Measurements from ENCODE around the gene SLC17A9. TPM values are rescaled to one million over a fixed set of nuclear protein-coding genes. Genes with fewer than 3 reads are reported as not detected.
"Not testable (repeated sequence)": the region's sequence is repeated elsewhere in the genome, so short reads cannot be mapped to it uniquely, and the experiment has no call there.

SLC17A9 gene
- polyA plus RNA-seq, 2 donors = 1.0 to 3.3 TPM

- H3K27ac ChIP-seq (ENCODE audit: low read depth in 2 of 2, low read length in 1 of 2) = no peak overlapping the region
- no peak overlapping the region for H3K4me3 ChIP-seq (ENCODE audit: low read depth in 1 of 2, low read length in 2 of 2)
- peaks cover 0 to 4% of the 10 kb centered on the region in 2 donors for H3K36me3 ChIP-seq (ENCODE audit: control insufficient read depth in 2 of 2, insufficient read depth in 2 of 2, low read length in 1 of 2)
- WGBS, 2 donors = 69 to 73% methylated on average over 10 of the region's 10 CpGs
- H3K9me3 ChIP-seq (ENCODE audit: control insufficient read depth in 2 of 2, insufficient read depth in 1 of 2, low read depth in 1 of 2, low read length in 1 of 2) = no peaks in the 10 kb centered on the region
- H3K4me1 ChIP-seq (ENCODE audit: control insufficient read depth in 2 of 2, insufficient read depth in 2 of 2, low read length in 1 of 2) = peaks cover 3 to 22% of the 10 kb centered on the region in 2 donors
- no peaks in the 10 kb centered on the region for H3K27me3 ChIP-seq (ENCODE audit: control insufficient read depth in 1 of 2, insufficient read depth in 2 of 2, low read length in 2 of 2)
These were observed 32.4 kb upstream of the SLC17A9 start for GRCh38 chr20:62920039-62920645.

DNA sequence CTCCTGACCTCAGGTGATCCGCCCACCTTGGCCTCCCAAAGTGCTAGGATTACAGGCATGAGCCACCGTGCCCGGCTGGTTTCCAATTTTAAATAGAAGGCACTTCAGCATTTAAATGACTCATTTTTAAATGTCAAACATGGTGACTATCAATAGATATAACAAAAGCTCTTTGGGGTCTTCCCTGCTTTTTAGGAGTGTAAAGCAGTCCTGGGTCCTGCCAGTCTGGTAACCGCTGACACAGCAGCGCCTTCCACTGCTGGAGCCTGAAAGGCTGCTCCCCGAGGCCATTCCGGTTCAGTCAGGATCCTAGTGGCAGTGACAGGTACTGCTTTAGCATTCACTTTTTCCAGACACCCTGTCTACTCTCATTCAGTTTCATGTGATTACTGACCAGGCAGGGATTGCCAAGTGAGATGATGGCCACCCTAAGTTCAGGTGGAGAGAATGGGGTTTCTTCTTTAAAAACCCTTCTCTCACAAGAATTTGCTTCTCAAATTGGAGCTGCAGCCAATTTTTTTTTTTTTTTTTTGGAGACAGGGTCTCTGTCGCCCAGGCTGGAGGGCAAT is 31.3 kb upstream of the SLC17A9 start:
- 31 to 36% methylated on average over 8 of the region's 8 CpGs for WGBS, 2 donors
- no peak overlapping the region for H3K4me3 ChIP-seq (ENCODE audit: low read depth in 1 of 2, low read length in 2 of 2)
- no peaks in the 10 kb centered on the region for H3K27me3 ChIP-seq (ENCODE audit: control insufficient read depth in 1 of 2, insufficient read depth in 2 of 2, low read length in 2 of 2)
- peaks cover 0 to 4% of the 10 kb centered on the region in 2 donors for H3K36me3 ChIP-seq (ENCODE audit: control insufficient read depth in 2 of 2, insufficient read depth in 2 of 2, low read length in 1 of 2)
- H3K27ac ChIP-seq (ENCODE audit: low read depth in 2 of 2, low read length in 1 of 2) = no peak overlapping the region
- no peaks in the 10 kb centered on the region for H3K9me3 ChIP-seq (ENCODE audit: control insufficient read depth in 2 of 2, insufficient read depth in 1 of 2, low read depth in 1 of 2, low read length in 1 of 2)
- peaks cover 3 to 22% of the 10 kb centered on the region in 2 donors for H3K4me1 ChIP-seq (ENCODE audit: control insufficient read depth in 2 of 2, insufficient read depth in 2 of 2, low read length in 1 of 2)

- WGBS, 2 donors = 68 to 69% methylated on average over 14 of the region's 14 CpGs
- Histone ChIP-seq H3K4me1 (ENCODE audit: control insufficient read depth in 2 of 2, insufficient read depth in 2 of 2, low read length in 1 of 2) (peaks cover 6 to 24% of the 10 kb centered on the region in 2 donors), H3K9me3 (ENCODE audit: control insufficient read depth in 2 of 2, insufficient read depth in 1 of 2, low read depth in 1 of 2, low read length in 1 of 2) (no peaks in the 10 kb centered on the region), H3K4me3 (ENCODE audit: low read depth in 1 of 2, low read length in 2 of 2) (no peak overlapping the region), H3K36me3 (ENCODE audit: control insufficient read depth in 2 of 2, insufficient read depth in 2 of 2, low read length in 1 of 2) (peaks cover 0 to 4% of the 10 kb centered on the region in 2 donors), H3K27ac (ENCODE audit: low read depth in 2 of 2, low read length in 1 of 2) (peak overlapping the region; percentile 19 to 72), H3K27me3 (ENCODE audit: control insufficient read depth in 1 of 2, insufficient read depth in 2 of 2, low read length in 2 of 2) (no peaks in the 10 kb centered on the region)
These were observed 30.0 kb upstream of the SLC17A9 start for GRCh38 chr20:62922451-62922921.

DNA sequence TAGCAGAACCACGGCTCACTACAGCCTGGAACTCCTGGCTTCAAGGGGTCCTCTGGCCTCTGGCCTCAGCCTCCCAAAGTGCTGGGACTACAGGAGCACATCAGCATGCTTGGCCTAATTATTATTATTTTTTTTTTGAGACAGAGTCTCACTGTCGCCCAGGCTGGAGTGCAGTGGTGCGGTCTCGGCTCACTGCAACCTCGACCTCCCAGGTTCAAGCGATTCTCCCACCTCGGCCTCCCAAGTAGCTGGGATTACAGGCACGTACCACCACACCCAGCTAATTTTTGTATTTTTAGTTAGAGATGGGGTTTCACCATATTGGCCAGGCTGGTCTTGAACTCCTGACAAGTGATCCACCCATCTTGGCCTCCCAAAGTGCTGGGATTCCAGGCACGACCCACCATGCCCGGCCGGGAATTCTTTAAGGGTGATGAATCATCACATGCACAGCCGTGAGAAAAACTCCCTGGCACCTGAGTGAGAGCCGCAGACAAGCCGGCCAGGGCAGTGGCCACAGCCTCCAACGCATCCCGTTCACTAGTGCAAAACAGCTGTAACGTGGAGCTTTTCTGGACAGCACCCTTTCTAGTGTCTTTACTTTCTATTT is 29.3 kb upstream of the SLC17A9 start:
- H3K4me3 ChIP-seq (ENCODE audit: low read depth in 1 of 2, low read length in 2 of 2) = peak overlapping the region in 1 of 2 donors; percentile 1
- peaks cover 6 to 26% of the 10 kb centered on the region in 2 donors for H3K4me1 ChIP-seq (ENCODE audit: control insufficient read depth in 2 of 2, insufficient read depth in 2 of 2, low read length in 1 of 2)
- WGBS, 2 donors = 46 to 47% methylated on average over 17 of the region's 17 CpGs
- not testable (repeated sequence) for H3K27me3 ChIP-seq (ENCODE audit: control insufficient read depth in 1 of 2, insufficient read depth in 2 of 2, low read length in 2 of 2); H3K36me3 ChIP-seq (ENCODE audit: control insufficient read depth in 2 of 2, insufficient read depth in 2 of 2, low read length in 1 of 2); H3K9me3 ChIP-seq (ENCODE audit: control insufficient read depth in 2 of 2, insufficient read depth in 1 of 2, low read depth in 1 of 2, low read length in 1 of 2)
- H3K27ac ChIP-seq (ENCODE audit: low read depth in 2 of 2, low read length in 1 of 2) = peak overlapping the region in 1 of 2 donors; percentile 67

DNA sequence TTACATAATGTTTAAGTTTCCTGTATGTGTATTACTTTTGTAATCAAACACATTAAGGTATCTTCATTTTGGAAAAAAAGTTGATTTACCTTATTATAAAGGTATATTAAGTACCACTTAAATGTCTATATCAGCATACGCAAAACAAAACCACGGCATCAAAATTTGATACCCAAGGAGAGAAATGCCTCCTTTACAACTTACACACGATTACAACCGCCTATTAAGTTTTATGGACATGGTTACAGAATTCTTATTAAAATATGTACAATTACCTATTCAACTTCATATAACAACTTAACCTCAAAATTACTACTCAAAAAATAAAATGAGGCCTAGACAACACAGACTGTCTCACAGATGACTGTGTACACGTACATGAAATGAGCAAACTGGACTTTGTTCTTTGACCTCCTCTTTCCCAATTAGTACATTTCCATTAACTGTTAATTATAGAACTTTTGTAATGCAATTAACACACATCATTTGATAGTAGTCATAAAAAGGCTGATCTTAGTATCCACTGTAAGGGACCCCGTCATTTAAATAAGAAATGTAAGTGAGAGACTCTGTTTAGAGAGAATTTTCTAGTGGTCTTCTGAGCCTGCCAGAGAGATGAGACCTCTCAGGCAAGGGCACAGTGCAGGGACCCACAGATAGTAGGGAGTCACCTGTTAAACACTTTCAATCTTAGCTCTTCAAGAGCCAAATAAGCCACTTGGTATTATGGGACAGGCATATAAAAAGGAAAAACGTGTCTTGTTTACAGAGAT is 28.7 kb upstream of the SLC17A9 start:
- Histone ChIP-seq H3K9me3 (ENCODE audit: control insufficient read depth in 2 of 2, insufficient read depth in 1 of 2, low read depth in 1 of 2, low read length in 1 of 2) (no peaks in the 10 kb centered on the region), H3K4me3 (ENCODE audit: low read depth in 1 of 2, low read length in 2 of 2) (peak overlapping the region in 1 of 2 donors; percentile 88), H3K27me3 (ENCODE audit: control insufficient read depth in 1 of 2, insufficient read depth in 2 of 2, low read length in 2 of 2) (no peaks in the 10 kb centered on the region), H3K4me1 (ENCODE audit: control insufficient read depth in 2 of 2, insufficient read depth in 2 of 2, low read length in 1 of 2) (peaks cover 6 to 28% of the 10 kb centered on the region in 2 donors), H3K36me3 (ENCODE audit: control insufficient read depth in 2 of 2, insufficient read depth in 2 of 2, low read length in 1 of 2) (peaks cover 0 to 4% of the 10 kb centered on the region in 2 donors), H3K27ac (ENCODE audit: low read depth in 2 of 2, low read length in 1 of 2) (peak overlapping the region in 1 of 2 donors; percentile 99)
- 30 to 34% methylated on average over 7 of the region's 7 CpGs for WGBS, 2 donors

- WGBS, 2 donors = 13 to 15% methylated on average over 12 of the region's 12 CpGs
- H3K4me3 ChIP-seq (ENCODE audit: low read depth in 1 of 2, low read length in 2 of 2) = peak overlapping the region; percentile 88 to 99
These were observed 27.9 kb upstream of the SLC17A9 start for GRCh38 chr20:62924442-62925075.

DNA sequence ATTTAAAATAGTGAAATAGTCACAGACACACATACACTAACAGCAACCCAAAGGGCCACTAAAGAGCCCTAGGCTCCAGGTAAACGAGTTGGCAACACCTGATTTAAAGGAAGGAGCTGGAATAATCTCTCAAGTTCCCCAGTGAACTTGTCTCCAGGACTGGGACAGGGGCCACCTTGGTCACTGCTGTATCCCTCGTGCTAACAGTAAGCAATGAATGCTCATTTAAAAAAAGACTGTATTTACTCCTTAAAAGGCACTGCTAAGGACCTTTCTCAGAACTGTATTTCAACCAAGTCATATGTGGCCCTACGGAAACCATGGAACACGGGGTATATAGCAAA is 27.5 kb upstream of the SLC17A9 start:
- Histone ChIP-seq H3K27me3 (ENCODE audit: control insufficient read depth in 1 of 2, insufficient read depth in 2 of 2, low read length in 2 of 2) (no peaks in the 10 kb centered on the region), H3K4me3 (ENCODE audit: low read depth in 1 of 2, low read length in 2 of 2) (peak overlapping the region; percentile 88 to 99), H3K4me1 (ENCODE audit: control insufficient read depth in 2 of 2, insufficient read depth in 2 of 2, low read length in 1 of 2) (peaks cover 8 to 24% of the 10 kb centered on the region in 2 donors), H3K9me3 (ENCODE audit: control insufficient read depth in 2 of 2, insufficient read depth in 1 of 2, low read depth in 1 of 2, low read length in 1 of 2) (no peaks in the 10 kb centered on the region), H3K36me3 (ENCODE audit: control insufficient read depth in 2 of 2, insufficient read depth in 2 of 2, low read length in 1 of 2) (peaks cover 0 to 4% of the 10 kb centered on the region in 2 donors), H3K27ac (ENCODE audit: low read depth in 2 of 2, low read length in 1 of 2) (peak overlapping the region; percentile 97 to 99)
- WGBS, 2 donors = 1 to 2% methylated on average over 4 of the region's 4 CpGs

More at GRCh38 chr20:62924442-62925075, 27.9 kb upstream of the SLC17A9 start:
- H3K27me3 ChIP-seq (ENCODE audit: control insufficient read depth in 1 of 2, insufficient read depth in 2 of 2, low read length in 2 of 2) = no peaks in the 10 kb centered on the region
- H3K27ac ChIP-seq (ENCODE audit: low read depth in 2 of 2, low read length in 1 of 2) = peak overlapping the region; percentile 97 to 99
- H3K9me3 ChIP-seq (ENCODE audit: control insufficient read depth in 2 of 2, insufficient read depth in 1 of 2, low read depth in 1 of 2, low read length in 1 of 2) = no peaks in the 10 kb centered on the region
- H3K36me3 ChIP-seq (ENCODE audit: control insufficient read depth in 2 of 2, insufficient read depth in 2 of 2, low read length in 1 of 2) = peaks cover 0 to 4% of the 10 kb centered on the region in 2 donors
- H3K4me1 ChIP-seq (ENCODE audit: control insufficient read depth in 2 of 2, insufficient read depth in 2 of 2, low read length in 1 of 2) = peaks cover 9 to 27% of the 10 kb centered on the region in 2 donors

DNA sequence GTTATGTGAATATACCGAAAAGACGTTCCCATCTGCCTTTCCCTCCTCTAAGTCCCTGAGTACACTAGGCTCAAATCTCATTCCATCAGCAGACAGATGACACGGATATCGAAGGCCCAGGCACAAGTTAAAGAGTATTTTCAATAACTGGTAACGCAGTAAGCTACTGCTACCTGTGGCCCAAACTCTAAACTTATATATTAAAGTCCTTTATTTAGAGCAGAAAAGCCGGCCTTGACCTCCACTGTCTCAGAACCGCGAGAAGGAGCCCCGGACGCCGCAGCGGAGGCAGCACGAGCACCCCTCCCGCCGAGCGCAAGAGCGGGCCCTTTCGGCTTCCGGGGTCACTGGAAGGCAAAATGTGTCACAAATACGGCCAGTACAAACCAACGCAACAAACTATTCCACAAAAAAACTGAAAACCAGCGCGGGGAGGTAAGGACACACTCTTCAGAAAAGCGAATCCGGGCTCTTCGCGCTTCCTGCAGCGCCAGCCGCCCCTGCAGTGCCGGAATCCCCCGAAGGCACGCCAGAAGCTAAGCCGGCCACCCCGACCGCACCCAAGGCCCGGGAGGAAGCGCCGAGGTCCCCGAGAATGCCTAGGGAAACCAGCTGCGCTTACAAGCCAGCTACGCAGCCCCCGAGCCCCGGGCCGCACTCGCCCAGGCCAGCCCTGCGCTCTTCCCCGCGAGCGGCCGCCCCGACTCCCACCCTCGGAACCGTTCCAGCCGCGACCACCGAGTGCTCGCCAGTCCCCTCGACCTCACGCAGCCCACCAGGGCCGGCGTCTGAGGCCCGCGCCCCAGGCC is 26.9 kb upstream of the SLC17A9 start:
- 0% methylated on average over 63 of the region's 63 CpGs for WGBS, 2 donors
- peak overlapping the region; percentile 88 to 99 for H3K4me3 ChIP-seq (ENCODE audit: low read depth in 1 of 2, low read length in 2 of 2)
- H3K27ac ChIP-seq (ENCODE audit: low read depth in 2 of 2, low read length in 1 of 2) = peak overlapping the region; percentile 97 to 99
- peaks cover 0 to 4% of the 10 kb centered on the region in 2 donors for H3K36me3 ChIP-seq (ENCODE audit: control insufficient read depth in 2 of 2, insufficient read depth in 2 of 2, low read length in 1 of 2)
- H3K27me3 ChIP-seq (ENCODE audit: control insufficient read depth in 1 of 2, insufficient read depth in 2 of 2, low read length in 2 of 2) = no peaks in the 10 kb centered on the region
- peaks cover 6 to 21% of the 10 kb centered on the region in 2 donors for H3K4me1 ChIP-seq (ENCODE audit: control insufficient read depth in 2 of 2, insufficient read depth in 2 of 2, low read length in 1 of 2)
- no peaks in the 10 kb centered on the region for H3K9me3 ChIP-seq (ENCODE audit: control insufficient read depth in 2 of 2, insufficient read depth in 1 of 2, low read depth in 1 of 2, low read length in 1 of 2)

Data from esophagus (tissue), 2 donors.